OCI-M2 (cell line): ENCODE measurements around the gene PADI2.

Source experiments
- DNase-seq: peaks from one replicate; lab custom pipeline; 2025; ENCODE audit not compliant: unreplicated experiment; lab: John Stamatoyannopoulos, UW

PADI2 gene

DNA sequence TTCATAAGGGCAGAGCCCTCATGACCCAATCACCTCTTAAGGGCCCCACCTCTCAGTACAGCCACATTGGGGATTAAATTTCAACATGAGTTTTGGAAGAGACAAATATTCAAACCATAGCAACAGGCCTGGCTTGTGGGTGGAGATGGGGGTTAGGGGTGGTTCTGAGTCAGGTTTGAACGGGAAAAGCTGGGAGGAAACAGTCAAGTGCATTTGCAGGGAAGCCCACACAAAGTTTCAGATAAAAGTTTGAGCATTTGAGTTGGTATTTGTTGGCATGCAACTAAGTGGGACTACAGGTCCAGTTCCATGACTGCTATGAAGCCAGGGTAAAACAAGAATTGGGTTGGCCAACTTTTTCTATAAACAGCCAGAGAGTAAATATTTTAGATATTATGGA, 21.0 kb upstream of the PADI2 start:
- no peak for DNase-seq

DNA sequence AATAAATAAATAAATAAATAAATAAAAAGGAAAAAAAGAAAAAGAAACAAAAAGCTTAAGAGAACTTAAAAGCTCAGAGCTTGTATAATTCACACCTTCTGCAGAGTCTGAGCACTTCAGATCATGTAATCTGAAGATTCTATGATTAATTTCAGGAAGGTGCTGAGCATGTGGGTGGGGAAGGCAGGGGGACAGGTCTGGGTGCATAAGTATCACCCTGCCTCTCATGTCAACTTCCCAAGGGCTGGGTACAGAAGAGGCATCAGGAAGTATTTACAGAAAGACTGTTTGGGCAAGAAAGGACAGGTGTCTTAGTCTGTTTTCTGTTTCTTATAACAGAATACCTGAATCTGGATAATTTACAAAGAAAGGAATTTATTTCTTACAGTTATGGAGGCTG, 20.4 kb upstream of the PADI2 start:
- no peak for DNase-seq

DNA sequence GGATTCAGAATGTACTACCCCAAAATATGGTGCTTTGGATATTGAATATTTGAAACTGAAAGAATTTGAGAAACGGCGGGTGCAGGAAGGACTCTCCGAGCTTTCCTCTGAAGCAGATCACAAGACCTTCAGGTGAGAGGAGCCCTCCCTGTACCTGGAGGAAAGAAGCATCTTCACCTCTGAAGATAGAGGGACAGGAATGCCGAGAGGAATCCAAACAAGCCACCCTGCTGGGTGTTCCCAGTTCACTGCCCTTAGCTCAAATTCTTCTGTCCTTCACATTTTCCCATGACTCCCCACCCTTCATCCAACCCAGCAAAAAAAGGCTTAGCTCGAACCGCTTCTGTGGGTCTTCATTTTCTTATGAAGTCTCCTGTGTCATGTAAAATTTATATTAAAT, 18.2 kb upstream of the PADI2 start:
- no peak for DNase-seq

DNA sequence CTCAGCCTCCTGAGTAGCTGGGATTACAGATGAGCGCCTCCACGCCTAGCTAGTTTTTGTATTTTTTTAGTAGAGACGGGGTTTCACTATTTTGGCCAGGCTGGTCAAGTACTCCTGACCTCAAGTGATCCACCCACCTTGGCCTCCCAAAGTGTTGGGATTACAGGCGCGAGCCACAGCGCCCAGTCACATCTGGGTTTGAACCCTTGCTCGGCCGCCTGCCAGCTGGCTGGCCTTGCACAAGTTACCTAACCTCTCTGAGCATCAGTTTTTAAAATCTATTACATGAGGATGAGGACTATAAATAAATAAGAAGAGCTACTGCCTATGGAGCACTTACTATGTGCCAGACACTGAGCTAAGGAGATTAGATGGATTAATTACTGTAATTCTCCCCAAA, 17.7 kb upstream of the PADI2 start:
- no peak for DNase-seq

DNA sequence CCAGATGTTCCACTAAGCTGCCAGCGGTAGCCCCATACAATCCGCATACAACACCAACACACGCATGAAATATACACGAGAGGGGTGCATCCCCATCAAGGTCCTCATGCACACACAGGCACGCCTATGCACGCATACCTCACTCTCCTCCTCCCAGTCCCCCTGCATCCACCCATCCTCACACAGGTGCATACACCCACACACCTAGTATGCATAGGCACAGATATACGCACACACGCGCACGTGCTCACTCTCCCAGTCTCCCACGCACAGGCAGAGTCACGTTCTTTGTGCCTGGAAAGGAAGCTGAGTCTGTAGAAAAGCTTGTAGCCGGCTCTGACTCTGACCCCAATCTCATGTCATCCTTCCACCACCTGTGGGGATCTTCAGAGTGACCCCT, 16.9 kb upstream of the PADI2 start:
- no peak for DNase-seq

DNA sequence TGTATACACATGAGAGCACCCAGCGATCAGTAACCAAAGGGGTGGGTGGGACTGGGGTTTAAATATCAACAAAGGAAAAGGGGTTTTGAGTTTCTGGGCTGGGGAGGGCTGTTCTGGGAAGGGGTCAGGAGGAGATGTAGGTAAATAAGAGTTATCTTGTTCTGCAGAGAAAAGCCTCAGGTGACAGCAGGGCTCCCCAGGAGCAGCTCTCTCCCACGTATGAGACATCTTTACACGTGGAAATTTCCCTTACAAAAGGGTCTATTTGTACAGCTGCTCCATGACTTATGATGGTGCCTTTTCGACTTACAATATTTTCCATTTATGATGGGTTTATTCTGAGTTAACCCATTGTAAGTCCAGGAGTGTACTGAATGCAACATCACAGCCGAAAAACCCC, 16.3 kb upstream of the PADI2 start:
- no peak for DNase-seq

DNA sequence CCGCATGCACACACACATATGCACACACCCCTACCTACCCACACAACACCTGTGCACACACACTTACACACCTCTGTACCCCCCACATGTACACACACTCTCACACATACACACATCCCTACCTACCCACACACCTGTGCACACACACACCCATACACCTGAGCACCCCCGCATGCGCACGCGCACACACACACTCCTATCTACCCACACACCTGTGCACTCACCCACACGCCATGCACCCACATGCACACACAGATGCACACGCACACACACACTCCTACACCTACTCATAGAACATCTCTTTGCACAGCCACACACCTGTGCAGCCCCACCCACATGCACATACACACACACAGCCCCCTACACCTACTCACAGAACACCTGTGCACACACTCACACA, 15.5 kb upstream of the PADI2 start:
- DNase-seq: no peak

DNA sequence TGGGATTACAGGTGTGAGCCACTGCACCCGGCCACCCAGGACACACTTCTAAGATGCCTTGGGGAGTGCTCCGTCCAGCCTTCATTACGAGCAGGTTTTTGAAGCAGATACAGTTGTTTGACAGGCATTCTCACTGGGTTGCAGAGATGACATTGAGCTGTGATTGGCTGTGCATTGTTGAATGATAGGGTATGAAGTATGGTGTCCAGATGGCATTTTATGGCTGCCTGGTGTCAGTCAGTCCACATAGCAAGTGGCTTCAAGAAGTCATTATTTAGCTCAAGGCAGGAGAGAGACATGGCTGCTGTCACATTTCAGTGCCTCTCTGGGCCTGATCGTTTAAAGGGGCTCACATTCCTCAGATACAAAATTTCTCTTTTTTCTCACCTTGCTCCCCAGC, 14.8 kb upstream of the PADI2 start:
- no peak for DNase-seq

DNA sequence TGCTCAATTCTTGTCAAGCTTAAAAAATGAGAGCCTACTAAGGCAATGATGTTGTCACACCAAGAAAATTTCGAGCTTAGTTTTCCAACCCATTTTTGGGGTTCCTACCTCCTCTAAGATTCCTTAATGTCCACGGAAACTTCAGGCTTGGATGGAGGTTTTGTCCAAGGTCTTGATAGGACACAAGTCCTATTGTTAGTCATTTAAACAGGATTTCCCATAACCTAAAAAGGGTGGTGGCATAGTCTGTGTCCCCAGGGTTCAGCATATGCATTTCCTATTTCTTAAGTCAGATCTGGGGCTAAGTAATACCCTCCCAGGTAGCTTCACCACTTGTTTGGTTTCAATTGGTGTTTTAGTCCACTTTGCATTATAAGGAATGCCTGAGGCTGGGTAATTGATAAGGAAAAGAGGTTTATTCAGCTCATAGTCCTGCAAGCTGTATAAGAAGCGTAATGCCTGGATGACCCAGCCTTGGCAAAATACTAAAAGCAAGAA, 10.9 kb upstream of the PADI2 start:
- no peak for DNase-seq

DNA sequence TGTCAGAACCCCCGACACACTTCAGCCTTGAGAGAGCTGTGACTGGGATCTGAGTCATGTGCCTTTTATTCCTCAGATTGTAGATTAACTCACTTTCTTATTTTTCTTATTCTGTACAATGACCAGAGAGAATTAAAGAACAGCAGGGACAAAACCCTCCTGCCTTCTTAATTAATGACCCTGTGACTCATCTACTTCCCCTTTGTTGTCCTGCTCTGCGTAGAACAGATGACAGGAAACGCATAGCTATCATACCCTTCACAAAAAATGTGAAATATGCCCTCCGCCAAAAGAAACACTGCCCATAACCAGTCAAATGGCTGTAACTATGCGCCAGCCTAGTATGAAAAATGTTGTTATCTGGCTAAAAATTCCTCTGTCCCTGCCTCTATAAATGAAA, 9.1 kb upstream of the PADI2 start:
- no peak for DNase-seq

DNA sequence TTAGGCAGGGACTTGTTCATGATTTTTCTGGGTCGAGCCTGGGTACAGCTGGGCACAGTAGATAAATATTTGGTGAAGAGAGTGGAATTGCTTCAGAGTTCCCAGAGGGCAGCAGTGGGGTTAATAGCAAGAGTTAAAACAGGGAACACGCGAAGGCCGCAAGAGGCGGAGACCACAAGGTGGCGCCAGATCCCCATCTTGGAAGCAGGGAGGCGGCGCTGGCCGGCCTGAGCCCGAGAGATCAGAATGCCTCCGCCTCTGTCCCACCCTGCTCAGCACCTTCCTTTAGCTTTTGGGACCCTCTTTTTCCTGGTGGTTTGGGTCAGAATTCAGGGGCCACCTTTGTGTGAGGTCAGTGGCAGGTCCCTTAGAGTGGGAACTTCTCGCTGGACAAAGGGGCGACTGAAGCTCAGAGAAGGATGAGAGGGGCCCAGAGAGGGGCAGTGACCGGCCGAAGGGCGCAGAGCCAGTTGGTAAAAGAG, 6.5 kb upstream of the PADI2 start:
- peak; percentile 18 for DNase-seq

DNA sequence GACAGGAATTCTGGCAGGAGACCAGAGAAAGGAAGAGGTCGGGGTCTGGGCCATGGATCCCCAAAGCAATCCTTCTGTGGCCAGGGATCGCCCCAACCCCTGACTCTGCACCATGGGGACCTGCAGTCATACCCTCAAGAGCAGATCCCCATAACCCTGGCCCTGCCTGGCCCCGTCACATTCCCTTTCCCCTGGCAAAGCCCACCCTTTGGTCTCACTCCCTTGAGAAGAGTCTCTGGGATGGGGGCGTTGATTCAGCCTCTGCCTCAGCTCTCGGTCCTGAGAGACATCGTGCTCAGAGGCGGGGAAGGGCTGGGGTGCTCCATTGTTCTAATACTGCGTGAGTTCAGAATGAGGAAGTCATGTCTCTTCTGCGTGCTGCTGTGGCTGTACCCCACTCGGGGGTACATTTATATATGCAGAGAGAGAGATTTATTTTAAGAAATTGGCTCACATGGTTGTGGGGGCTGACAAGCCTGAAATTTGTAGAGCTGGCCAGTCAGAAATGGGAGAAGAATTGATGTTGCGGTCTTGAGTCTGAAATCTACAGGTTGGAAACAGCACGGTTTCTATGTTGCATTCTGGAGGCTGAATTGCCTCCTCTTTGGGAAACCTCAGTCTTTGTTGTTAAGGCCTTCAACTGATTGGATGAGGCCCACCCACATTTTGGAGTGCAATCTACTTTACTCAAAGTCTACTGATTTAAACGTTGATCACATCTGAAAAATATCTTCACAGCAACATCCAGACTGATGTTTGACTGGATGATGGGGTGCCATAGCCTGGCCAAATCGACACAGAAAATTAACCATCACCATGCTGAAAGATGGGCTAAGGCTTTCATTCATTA, 4.2 kb upstream of the PADI2 start:
- DNase-seq: no peak

DNA sequence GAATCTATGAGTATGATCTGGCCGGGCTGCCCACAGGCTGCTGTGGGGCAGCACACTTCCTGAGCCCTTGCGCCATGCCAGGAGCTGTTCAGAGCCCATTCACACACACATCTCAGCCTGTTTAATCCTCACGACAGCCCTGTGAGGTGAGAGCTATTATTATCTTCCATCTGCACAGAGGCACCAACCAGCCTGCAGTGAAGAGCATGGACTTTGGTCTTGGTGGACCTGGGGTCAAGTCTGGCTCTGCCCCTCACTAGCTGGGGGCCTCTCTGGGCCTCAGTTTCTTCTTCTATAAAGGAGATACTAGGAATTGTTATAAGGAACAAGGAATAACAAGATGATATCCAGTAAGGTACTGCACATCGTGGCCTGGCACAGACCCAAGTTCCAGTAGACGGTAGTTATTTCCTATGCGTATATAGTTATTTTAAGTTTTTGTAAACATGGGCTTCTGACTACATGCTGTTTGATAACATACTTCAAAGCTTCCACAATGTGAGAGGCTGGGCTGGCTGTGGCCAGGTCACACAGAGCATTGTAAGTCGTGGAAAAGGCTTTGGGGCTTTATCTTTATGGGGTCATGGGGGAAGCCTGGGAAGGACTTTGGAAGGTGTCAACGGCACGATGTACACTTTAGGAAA, 3.4 kb upstream of the PADI2 start:
- DNase-seq: no peak

DNA sequence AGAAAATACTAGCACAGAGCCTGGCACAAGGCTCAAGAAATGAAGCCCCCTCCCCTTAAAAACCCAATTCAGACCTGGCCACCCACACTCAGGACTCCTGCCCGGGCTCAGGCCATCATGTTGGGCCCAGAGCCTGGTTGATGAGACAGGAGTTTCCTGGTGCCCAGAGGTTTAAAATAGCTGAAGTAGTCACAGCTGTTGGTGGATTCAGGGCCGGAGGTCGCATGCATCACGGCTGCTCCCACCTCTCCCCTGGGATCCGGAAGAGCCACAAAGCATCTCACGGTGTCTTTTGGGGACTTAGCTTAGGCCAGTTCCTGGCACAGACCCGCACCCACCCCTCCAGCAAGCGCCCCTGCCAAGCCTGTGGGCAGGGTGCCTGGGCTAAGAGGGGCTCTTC, 2.6 kb upstream of the PADI2 start:
- no peak for DNase-seq

DNA sequence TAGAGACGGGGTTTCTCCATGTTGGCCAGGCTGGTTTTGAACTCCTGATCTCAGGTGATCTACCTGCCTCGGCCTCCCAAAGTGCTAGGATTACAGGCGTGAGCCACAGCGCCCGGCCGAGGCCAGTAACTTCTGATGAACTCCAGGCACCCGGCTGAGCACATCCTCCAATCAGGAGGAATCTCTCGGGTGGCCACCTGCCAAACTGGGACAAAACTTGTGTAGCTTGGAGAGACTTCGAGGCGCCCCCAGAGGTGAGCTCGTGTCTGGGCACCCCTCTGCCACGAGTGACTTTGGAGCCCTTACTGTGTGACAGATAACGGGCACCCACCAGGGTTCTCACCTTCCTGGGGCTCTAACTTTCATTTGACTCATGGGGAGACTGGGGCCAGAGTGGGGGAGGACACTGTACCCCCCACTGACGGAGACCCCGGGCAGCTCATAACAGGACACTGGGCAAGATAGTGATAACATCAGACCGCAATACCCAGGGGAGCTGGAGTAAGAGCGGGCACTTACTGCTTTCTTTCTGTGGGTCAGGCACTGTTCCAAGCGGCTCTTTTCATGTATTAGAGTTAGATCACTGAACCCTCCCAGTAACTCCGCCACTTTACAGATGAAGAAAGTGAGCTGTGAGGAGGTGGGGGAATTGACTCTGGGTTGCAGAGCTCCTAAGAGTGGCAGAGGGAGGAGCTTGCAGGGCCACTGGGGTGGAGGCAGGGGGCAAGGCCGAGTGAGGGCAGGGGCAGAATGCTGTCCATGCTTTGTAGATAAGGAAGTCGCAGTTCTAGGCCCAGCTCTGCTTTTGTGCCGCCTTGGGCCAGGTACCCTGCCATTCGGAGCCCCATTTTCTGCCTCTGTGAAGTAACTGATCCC, 1.9 kb upstream of the PADI2 start:
- DNase-seq: no peak

DNA sequence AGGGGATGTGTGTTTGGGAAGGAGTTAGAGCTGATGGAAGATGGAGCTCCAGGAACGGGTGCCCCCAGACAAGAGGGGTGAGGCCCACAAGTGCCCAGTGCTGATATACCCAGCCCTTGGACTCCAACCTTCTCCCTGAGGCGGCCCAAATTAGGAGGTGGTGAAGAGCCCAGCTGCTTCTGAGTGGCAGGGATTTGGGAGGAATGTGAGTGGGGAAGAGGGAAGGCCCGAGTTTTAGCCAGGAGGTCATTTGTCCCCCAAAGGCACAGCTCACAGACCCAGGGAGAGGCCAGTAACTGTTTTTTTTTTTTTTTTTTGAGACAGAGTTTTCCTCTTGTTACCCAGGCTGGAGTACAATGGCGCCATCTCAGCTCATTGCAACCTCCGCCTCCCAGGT, 1.2 kb upstream of the PADI2 start:
- DNase-seq: no peak

DNA sequence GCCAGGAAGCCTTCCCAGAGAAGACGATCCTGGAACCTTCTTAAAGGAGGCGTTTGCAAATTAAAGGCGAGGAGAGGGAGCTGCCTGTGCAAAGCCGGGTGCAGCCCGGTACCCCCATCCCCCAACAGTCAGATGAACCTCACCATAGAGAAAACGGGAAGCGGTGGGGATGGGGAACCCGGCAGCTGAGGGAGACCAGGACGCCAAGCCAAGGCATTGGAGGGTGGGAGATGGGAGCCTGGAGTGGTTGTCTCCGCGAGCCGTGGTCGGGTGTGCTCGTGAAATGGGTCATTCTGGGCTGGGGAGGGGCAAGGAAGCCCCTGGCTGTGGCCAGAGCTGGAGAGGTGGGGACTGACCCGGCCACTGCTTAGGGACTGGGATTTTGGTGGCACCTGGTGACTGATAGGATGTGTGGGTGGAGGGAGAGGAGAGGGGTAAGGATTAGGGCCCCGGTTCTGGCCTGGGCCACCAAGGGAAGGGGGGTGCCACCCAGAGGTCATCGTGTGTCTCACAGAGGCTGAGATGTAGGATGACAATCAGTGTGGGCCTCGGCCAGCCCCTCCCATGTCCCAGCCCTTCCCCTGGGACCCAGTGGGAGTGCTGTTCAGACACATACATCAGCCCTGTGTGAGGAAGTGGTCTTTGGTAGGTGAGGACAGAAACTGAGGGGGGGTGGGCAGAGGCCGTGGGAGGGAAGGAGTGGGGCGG, 676 bp upstream of the PADI2 start:
- DNase-seq: no peak

DNA sequence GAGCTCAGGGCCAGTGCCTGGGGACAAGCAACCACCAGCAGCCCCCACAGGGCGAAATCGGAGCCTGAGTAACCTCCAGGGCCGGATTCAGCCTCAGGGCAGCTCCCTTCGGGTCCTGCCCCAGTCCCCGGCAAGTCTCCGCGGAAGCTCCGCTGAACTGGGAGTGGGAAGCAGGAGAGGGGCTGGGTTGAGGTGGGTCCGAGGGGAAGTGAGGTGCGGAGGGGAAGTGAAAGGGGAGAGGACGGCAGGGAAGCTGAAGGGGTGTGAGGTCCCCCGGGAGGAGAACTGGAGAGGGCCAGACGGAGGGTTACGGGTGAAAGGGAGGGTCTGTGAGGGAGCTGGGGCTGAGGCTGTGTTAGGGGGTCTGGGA, 560 bp downstream of the PADI2 start:
- DNase-seq: no peak

DNA sequence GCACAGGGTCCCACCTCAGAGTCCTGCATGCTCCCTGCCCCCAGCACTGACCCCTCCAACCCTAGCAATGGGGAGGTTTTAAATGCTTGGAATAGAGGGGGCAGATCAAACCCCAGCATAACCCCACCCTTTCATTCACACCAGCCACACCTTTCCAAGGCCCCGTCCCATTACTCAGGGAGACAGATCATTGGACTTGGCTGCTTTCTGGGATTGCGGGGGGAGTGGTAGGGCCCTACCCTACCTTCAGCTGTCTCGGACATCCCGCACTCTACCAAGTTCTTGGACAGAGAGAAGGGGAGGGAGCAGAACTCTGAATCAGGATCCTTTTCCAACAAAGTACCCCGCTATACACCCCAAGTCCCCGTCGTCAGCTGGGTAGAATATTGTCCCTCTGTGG, 983 bp downstream of the PADI2 start:
- no peak for DNase-seq

DNA sequence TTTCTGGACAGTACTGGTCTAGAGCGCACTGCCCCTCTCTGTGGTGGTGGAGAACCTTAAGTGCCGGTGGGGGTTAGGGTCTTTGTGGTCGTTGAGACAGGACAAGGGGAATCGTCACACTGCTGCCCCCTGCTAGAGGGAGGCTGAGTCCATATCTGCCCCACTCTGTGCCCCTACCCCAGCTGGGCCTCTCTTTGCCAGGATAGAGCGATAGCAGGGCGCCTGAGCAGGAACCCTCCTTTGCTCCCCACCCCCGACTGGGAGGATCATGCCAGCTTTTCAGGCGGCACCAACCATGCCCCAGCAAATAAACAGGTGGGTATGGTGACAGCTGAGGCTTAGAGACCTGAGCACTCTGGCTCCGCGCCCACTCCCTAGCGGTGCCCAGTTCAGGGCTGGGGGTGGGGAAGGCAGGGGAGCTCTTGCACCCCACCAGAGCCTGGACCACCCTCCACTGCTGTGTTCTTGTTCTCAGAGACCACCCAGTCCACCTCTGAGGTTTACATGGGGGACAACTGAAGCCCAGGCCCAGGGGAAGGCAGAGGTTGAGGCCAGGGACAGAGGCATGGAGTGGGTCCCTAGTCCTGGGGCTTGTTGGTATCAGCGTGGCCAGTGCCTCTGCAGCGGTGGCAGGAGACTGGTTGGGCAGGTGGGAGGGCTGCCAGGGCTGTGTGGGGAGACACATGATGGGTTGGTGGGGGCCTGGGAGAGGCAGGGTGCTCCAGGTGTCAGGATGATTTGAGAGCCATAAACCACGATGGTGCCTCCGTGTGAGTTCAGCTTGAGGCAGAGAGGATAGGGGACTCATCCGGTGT, 1.6 kb downstream of the PADI2 start:
- no peak for DNase-seq
